ENCODE data around the gene TMEM255B.

Gene TMEM255B

DNA sequence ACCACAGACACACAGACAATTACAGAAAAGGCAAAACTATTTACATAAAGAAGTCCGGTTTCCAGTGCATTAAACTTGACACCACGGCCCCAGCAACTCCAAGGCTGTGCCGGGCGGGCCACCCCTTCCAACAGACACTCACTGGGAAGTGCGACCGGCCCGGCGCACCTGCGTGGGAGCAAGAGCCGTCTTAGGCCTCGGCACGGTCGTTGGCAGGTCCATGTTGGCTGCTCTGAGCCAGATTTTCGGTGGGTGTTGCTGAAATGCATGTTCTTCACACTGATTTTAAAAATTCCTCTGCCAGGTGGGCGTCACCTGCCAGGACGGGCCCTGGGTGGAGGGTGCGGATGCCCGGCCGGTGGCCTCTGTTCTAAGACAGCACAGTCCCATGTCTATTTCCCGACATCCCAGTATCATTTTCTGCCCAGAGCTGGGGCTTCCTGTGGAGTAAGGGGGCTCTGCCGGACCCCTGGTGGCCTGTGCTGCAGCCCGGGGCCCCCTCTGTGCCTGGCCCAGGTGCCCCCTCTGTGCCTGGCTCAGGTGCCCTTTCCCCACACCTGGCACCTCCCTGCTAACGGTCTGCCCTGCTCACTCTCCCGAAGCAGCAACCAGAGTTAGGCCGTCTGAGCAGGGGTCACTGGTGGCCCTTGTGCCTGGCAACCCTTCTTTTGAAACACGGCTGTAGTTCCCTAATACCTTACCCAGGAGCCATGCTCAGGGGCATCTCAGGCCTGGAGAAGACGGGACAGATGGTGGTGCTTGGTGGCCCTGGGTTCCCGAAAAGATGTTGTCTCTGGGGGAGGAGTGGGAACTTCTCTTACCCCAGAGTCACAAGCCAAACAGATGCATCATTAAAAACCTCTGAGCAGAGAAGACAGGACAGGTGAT lies 9.2 kb downstream of the TMEM255B start:
- H3K27ac ChIP-seq: no peak overlapping the region
- TF ChIP-seq, protein P1, sequence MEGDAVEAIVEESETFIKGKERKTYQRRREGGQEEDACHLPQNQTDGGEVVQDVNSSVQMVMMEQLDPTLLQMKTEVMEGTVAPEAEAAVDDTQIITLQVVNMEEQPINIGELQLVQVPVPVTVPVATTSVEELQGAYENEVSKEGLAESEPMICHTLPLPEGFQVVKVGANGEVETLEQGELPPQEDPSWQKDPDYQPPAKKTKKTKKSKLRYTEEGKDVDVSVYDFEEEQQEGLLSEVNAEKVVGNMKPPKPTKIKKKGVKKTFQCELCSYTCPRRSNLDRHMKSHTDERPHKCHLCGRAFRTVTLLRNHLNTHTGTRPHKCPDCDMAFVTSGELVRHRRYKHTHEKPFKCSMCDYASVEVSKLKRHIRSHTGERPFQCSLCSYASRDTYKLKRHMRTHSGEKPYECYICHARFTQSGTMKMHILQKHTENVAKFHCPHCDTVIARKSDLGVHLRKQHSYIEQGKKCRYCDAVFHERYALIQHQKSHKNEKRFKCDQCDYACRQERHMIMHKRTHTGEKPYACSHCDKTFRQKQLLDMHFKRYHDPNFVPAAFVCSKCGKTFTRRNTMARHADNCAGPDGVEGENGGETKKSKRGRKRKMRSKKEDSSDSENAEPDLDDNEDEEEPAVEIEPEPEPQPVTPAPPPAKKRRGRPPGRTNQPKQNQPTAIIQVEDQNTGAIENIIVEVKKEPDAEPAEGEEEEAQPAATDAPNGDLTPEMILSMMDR (conservative IDR thresholded peaks at IDR 0.05): no peak

DNA sequence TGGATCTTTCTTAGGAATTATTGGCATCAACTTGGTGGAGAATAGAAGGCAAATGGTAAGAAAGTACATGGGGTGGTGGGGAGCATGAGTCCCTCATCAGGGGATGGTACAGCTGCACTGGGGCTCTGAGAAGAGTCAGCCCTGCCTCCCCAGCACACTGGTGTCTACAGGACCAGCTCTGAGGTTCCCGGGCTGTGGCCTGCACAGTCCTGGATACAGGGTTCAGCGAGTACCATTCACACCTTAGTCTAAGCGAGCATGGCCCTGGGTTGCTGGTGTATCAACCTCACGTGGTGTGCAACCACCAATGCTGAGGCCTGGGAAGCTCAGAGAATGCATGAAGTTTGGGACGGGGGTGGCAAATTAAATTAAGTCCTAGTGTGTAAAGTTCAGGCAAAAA lies 10.1 kb downstream of the TMEM255B start:
- no peak overlapping the region for H3K27ac ChIP-seq
- TF ChIP-seq, protein P1 (conservative IDR thresholded peaks at IDR 0.05): no peak

DNA sequence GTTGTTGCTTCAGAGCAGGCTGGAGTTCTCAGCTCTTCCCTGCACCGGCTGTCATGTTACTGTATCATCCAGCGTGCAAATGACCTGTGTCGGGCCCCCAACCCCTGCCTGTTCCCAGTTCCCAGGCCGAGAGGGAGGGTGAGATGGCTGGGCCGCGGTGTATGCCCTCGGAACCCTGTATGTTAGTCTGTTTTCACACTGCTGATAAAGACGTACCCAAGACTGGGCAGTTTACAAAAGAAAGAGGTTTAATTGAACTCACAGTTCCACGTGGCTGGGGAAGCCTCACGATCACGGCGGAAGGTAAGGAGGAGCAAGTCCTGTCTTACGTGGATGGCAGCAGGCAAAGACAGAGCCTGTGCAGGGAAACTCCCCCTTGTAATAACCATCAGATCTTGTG lies 10.9 kb downstream of the TMEM255B start:
- no peak overlapping the region for H3K27ac ChIP-seq
- TF ChIP-seq, protein P1 (conservative IDR thresholded peaks at IDR 0.05): no peak

DNA sequence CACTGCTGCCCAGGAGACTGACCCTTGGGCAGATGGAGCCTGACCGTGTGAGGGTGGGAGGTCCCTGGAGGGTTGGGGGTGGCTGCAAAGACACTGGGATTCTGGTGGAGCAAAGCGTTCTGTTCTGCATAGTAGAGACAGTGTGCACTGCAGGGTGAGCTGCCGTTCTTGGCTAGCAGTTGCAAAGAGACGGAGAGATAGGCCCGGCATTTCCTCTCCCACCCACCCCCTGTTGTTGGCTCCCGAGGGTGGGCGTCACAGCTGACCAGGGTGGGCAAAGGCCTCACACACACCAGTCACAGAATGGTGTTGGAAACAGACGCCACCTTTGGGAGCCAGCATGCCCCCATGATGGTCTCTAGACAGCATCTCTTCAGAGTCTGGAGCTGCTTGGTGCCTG lies 11.4 kb downstream of the TMEM255B start:
- no peak overlapping the region for H3K27ac ChIP-seq
- TF ChIP-seq, protein P1 (conservative IDR thresholded peaks at IDR 0.05): no peak

DNA sequence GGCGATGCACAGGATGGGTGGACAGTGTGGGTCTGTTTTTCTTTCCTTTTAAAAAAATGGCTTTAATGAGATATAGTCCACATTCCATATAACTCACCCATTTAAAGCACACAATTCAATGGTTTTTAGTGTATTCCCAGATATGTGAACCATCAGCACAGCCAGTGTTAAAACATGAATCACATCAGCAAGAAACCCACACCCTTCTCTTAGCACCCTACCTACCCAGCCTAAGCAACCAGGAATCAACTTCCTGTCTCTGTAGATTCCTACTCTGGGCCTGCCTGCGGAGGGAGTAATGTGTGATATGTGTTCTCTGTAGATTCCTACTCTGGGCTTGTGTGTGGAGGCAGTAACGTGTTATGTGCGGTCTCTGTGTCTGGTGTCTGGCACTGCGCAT lies 11.9 kb downstream of the TMEM255B start:
- H3K27ac ChIP-seq: no peak overlapping the region
- TF ChIP-seq, protein P1 (conservative IDR thresholded peaks at IDR 0.05): no peak

DNA sequence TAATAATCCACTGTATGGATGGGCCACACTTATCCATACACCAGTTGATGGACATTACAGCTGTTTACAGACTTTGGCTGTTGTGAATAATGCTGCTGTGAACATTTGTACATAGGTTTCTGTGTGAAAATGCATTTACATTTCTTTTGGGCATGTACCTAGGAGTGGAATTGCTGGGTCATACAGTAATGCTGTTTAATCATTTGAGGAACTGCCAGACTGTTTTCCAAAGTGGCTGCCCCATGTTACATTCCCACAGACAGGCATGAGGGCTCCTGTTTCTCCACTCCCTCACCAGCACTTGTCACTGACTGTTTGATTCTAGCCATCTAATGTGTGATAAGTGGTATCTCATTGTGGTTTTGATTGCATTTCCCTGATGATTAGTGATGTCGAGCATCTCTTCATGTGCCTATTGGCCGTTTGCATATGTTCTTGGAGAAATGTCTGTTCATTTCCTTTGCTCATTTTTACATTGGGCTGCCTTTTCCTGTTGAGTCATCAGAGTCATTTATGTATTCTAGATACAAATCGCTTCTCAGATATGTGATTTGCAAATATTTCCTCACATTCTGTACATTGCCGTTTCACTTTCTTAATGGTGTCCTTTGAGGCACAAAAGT lies 12.8 kb downstream of the TMEM255B start:
- no peak overlapping the region for H3K27ac ChIP-seq
- TF ChIP-seq, protein P1 (conservative IDR thresholded peaks at IDR 0.05): no peak

DNA sequence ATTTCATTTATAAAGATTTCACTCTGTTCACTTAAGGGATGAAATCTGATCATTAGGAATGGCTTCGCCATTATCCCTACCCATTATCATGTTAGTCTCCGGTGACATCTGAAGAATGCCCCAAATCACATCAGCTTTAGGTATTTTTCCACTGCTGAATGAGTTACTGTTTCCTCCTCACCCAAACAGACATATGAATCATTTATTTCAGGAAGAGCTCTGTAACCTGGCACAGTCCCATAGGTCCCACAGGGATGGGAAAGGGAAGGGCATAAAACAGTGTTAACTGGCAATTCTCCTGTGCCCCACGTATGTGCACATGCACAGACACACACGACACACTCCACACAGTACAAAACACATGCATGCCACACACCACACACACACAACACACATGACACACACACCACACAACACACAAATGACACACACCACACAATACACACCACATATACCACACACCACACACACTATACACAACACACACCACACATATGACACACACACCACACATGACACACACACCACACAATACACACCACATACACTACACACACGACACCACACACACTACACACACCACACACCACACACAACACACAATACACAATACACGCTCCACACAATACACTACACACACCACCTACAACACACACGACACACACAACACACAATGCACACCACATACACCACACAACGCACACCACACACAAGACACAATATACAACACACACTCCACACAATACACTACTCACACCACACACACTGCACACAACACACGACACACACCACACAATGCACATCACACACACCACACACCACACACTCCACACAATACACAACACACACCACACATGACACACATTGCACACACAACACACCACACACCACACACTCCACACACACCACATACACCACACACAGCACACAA lies 15.4 kb downstream of the TMEM255B start:
- no peak overlapping the region for H3K27ac ChIP-seq
- TF ChIP-seq, protein P1 (conservative IDR thresholded peaks at IDR 0.05): no peak
